HepG2 (cell line): ENCODE measurements around the gene AK2. TPM values are rescaled to one million over a fixed set of nuclear protein-coding genes. Genes with fewer than 3 reads are reported as not detected.
A peak's percentile ranks its signal among the peaks of the same experiment; 100 is the strongest.

Source experiments
- ATAC-seq: fragments of 200-7000 bp; cut with Tn5 transposase; 3 replicates; pipeline ENCODE4 v1.9.1; 2020; ENCODE audit warnings: mild to moderate bottlenecking, moderate library complexity
- BruUV-seq: library from RNA; stranded (reverse); fragments of 400-500 nt; replicated peaks from 2 replicates; lab custom pipeline; 2021; lab: Mats Ljungman, UMichigan
- CTCF ChIA-PET: fragments of 300-600 bp; formaldehyde crosslinking; extraction: SDS; loops from one replicate; lab custom pipeline; 2021; ENCODE audit warnings: low total read pairs, inconsistent platforms, low intra/inter-chr PET ratio; lab: Yijun Ruan, JAX
- POLR2A ChIA-PET: fragments of 350-600 bp; sonication (Branson Sonifier 250); formaldehyde crosslinking; loops from one replicate; lab custom pipeline; 2020; ENCODE audit warnings: antibody characterized with exemption, inconsistent platforms; lab: Yijun Ruan, JAX
- DNase-seq: peaks from one replicate; pipeline ENCODE4 v3.0.0-alpha.2; 2015; ENCODE audit warnings: low spot score
- FAIRE-seq: peaks from 3 replicates; lab custom pipeline; 2011; peaks lifted over from hg19 to GRCh38; lab: Jason Lieb, UNC
- H2AFZ ChIP-seq: one replicate; pipeline ENCODE4 v1.6.1; 2011; ENCODE audit warnings: low read length, inconsistent platforms
- H3K27ac ChIP-seq: fragments of 300-600 bp; 3 replicates; pipeline ENCODE4 v1.8.0; 2011; ENCODE audit warnings: mixed run types, mild to moderate bottlenecking, mixed read lengths, low read length, inconsistent platforms; ENCODE audit not compliant: insufficient read depth; ENCODE audit errors: extremely low read length
- H3K27me3 ChIP-seq, 2 experiments: fragments of 200-600 bp in 1 of 2; 2 replicates in 1 of 2; 3 replicates in 1 of 2; pipeline versions ENCODE4 v1.6.0 to v1.8.0; 2011; ENCODE audit warnings: low read length in 2 of 2, mild to moderate bottlenecking in 2 of 2, moderate library complexity in 2 of 2, inconsistent platforms in 1 of 2; ENCODE audit not compliant: insufficient read depth in 2 of 2, control insufficient read depth in 1 of 2
- H3K36me3 ChIP-seq, 2 experiments: fragments of 200-600 bp in 1 of 2; replicated peaks in 1 of 2; 2 replicates in 1 of 2; 3 replicates in 1 of 2; pipeline versions ENCODE4 v1.5.1 to v1.8.0; 2011; ENCODE audit warnings: low read length in 2 of 2, inconsistent platforms in 1 of 2; ENCODE audit not compliant: insufficient read depth in 2 of 2, control insufficient read depth in 1 of 2
- H3K4me1 ChIP-seq: 2 replicates; pipeline ENCODE4 v1.5.1; 2012; ENCODE audit warnings: low read length, inconsistent platforms; ENCODE audit not compliant: insufficient read depth
- H3K4me2 ChIP-seq: 2 replicates; pipeline ENCODE4 v1.6.0; 2011; ENCODE audit warnings: low read depth, low read length, inconsistent platforms
- H3K4me3 ChIP-seq, 3 experiments: fragments of 200-600 bp in 1 of 3; sonication (generic), shearing (Covaris generic) in 1 of 3; replicated peaks in 1 of 3; 2 replicates each; pipeline ENCODE4 v1.5.1; 2011 to 2016; ENCODE audit warnings: low read length in 3 of 3, inconsistent platforms in 2 of 3, low read depth in 2 of 3, mild to moderate bottlenecking in 2 of 3, control low read depth in 1 of 3, mixed read lengths in 1 of 3; ENCODE audit not compliant: insufficient read depth in 1 of 3
- H3K79me2 ChIP-seq: one replicate; pipeline ENCODE4 v1.6.1; 2011; ENCODE audit warnings: low read length, inconsistent platforms; ENCODE audit not compliant: insufficient read depth
- H3K9ac ChIP-seq: 2 replicates; pipeline ENCODE4 v1.6.0; 2011; ENCODE audit warnings: mild to moderate bottlenecking, low read depth, low read length, inconsistent platforms; ENCODE audit not compliant: insufficient read depth
- H3K9me3 ChIP-seq: 2 replicates; pipeline ENCODE4 v1.5.1; 2012; ENCODE audit warnings: mild to moderate bottlenecking, low read length
- H4K20me1 ChIP-seq: 2 replicates; pipeline ENCODE4 v1.6.0; 2011; ENCODE audit warnings: inconsistent platforms, mild to moderate bottlenecking, low read length, moderate library complexity; ENCODE audit not compliant: insufficient read depth
- ARID5B ChIP-seq: IDR thresholded peaks from 2 replicates; pipeline ENCODE4 v1.4.0; 2020; ENCODE audit warnings: mild to moderate bottlenecking, missing genetic modification reagents
- HIC2 ChIP-seq: sonication (generic); formaldehyde crosslinking; IDR thresholded peaks from 2 replicates; pipeline ENCODE4 v1.9.0; 2022; ENCODE audit warnings: low read depth, missing genetic modification reagents
- MIER3 ChIP-seq: IDR thresholded peaks from 2 replicates; pipeline ENCODE4 v1.6.1; 2016; ENCODE audit warnings: missing compliant biosample characterization, borderline replicate concordance
- PATZ1 ChIP-seq: sonication (generic); formaldehyde crosslinking; IDR thresholded peaks from 2 replicates; pipeline ENCODE4 v1.4.0; 2020; ENCODE audit warnings: missing genetic modification reagents
- PAXIP1 ChIP-seq: sonication (generic); formaldehyde crosslinking; conservative IDR thresholded peaks from 2 replicates; pipeline ENCODE4 v1.4.0; 2020; ENCODE audit warnings: mild to moderate bottlenecking, missing genetic modification reagents, moderate library complexity
- RFX3 ChIP-seq: IDR thresholded peaks from 2 replicates; pipeline ENCODE4 v1.6.1; 2016; ENCODE audit warnings: missing biosample characterization, missing genetic modification reagents
- ZNF580 ChIP-seq: IDR thresholded peaks from 2 replicates; pipeline ENCODE4 v1.6.1; 2016; ENCODE audit warnings: low read depth, borderline replicate concordance
- ZNF616 ChIP-seq: sonication (generic); formaldehyde crosslinking; IDR thresholded peaks from 2 replicates; pipeline ENCODE4 v1.5.0; 2020; ENCODE audit warnings: low read depth, mild to moderate bottlenecking, missing genetic modification reagents
- WGBS: methylation state at CpG from one replicate; pipeline ENCODE4 v1.1.6; 2017; ENCODE audit warnings: low lambda C conversion rate; 5-methylcytosine and 5-hydroxymethylcytosine counted together
- in situ Hi-C: cut with HindIII; loops from 2 replicates; pipeline ENCODE4 v1.10.0; 2017; ENCODE audit warnings: low pct_unique_long_range_greater_than_20kb; ENCODE audit not compliant: extremely low pct_ligation_motif_present
- intact Hi-C: fragments of 100-400 bp; cut with micrococcal nuclease; formaldehyde crosslinking; loops from one replicate; pipeline ENCODE4 v1.10.0; 2022; ENCODE audit not compliant: unreplicated experiment
- polyA plus RNA-seq, 8 experiments: library from polyadenylated mRNA; depleted of rRNA in 3 of 8; stranded (reverse) in 7 of 8; unstranded in 1 of 8; fragments of >200 nt; fragmentation: Illumina TruSeq in 4 of 8; extraction: Trizol in 4 of 8; gene quantifications; 2 replicates each; pipeline versions ENCODE4 v1.2.1 to v1.2.3, GENCODE V29; 2011 to 2016; ENCODE audit warnings: low read depth in 4 of 8, missing spikeins in 1 of 8, mixed read lengths in 1 of 8; ENCODE audit not compliant: insufficient read depth in 1 of 8
- total RNA-seq, 5 experiments: library from RNA; depleted of rRNA; stranded (reverse); fragments of >200 nt; fragmentation: Illumina TruSeq; extraction: Trizol; gene quantifications; 2 replicates each; pipeline ENCODE4 v1.2.3, GENCODE V29; 2016; ENCODE audit warnings: low read depth in 1 of 5

Gene AK2
- total and polyA plus RNA-seq, 2 of the 13 experiments (the other 11 are each of a cell fraction or from before 2014, with no cell fraction given) = 170 to 188 TPM

GRCh38 chr1:33080885-33081553 is 44.3 kb upstream of the AK2 start, which contains the start of gene AZIN2:
AZIN2 (plus strand) TSS chr1:33081153; CDS start chr1:33082250, 1,097 bp downstream.
- ChIA-PET CTCF (no interaction called here), POLR2A (interaction anchor here (0.6 to 1.2 kb wide), 5 partner anchors 27 to 279 kb away, joined by 3 to 5 read pairs (median 4); partner anchors contain the start of gene RNF19B)
- Histone ChIP-seq H3K4me3 (peak within 1 kb of the TSS; percentile 59 to 87 (median 76)), H4K20me1 (no peaks in the 10 kb centered on the region), H3K36me3 (no peaks in the 10 kb centered on the region), H3K4me2 (peak within 1 kb of the TSS; percentile 96), H3K27ac (no peak within 1 kb of the TSS), H3K27me3 (no peaks in the 10 kb centered on the region), H3K4me1 (peaks cover 24% of the 10 kb centered on the region), H3K9me3 (no peaks in the 10 kb centered on the region), H2AFZ (peak within 1 kb of the TSS; percentile 51), H3K9ac (peak within 1 kb of the TSS; percentile 74), H3K79me2 (no peaks in the 10 kb centered on the region)
- peak; percentile 75 for FAIRE-seq
- no TSS peak for BruUV-seq
- in situ Hi-C loops (no loop called here), intact Hi-C loops (loop anchor here (10.0 kb wide), 1 partner anchor 146 kb away; no protein-coding TSS in a partner anchor)
- ATAC-seq = peak; percentile 98
- DNase-seq = peak; percentile 90
- 0% methylated on average over 1 of the region's 52 CpGs for WGBS
- TF ChIP-seq ARID5B (peak; percentile 6; the same call in 1 of the 2 replicates), MIER3 (0 out of 2 replicates have a peak, but pooled peaks have one; percentile 34), HIC2 (CRISPR knock-in tag) (peak; percentile 36; the same call in 1 of the 2 replicates), PAXIP1 (0 out of 2 replicates have a peak, but pooled peaks have one; percentile 9), ZNF616 (CRISPR knock-in tag) (0 out of 2 replicates have a peak, but pooled peaks have one; percentile 49), ZNF580 (CRISPR knock-in tag) (peak; percentile 29; the same call in 1 of the 2 replicates), RFX3 (CRISPR knock-in tag) (peak; percentile 96), PATZ1 (CRISPR knock-in tag) (peak; percentile 82)
